CD4-positive, alpha-beta T cell treated with Interleukin-6 for 4 hours (primary cell): ENCODE results near the gene IDH3A.

Source experiments
- DNase-seq: peaks from one replicate; pipeline ENCODE4 v3.0.0-alpha.2; 2020; ENCODE audit warnings: mixed read lengths

The IDH3A gene

DNA sequence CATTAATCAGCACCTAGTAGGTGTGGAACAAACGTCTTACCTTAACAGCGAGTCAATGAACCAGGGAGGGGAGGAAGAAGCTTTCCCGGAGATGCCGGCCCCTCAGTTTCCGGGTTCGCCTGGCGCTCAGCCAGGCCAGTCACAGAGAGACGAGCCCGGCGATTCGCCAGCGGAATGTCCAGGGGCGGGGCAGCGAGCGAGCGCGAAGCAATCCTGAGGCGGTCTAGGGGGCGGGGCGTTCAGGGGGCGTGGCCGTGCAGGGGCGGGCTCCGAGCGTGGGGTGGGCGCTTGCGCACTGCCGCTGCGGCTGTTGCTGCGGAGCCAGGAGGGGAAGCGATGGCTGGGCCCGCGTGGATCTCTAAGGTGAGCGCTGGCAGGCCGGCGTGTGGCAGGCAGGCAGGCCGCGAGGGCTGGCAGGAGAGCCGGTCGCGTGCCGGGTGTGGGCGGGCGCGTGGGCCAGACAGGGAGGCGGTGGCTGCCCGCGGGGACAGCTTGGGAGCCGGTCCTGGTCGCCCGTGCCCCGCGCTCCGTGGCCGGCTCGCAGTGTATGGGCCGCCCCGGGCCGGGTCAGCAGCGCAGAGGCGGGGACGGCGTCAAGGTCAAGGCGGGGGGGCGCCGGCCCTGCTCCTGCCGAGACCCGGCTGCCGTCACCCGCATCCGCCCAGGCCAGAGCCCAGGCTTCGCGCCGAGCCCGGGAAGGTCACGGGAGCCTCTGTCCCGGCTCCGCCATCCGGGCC lies at the start of gene IDH3A:
TSS of gene IDH3A (plus strand) at position 295 of the 737 bp plus-strand sequence. CDS start at position 337, 42 bp downstream.
- DNase-seq: peak; percentile 100

- DNase-seq: no peak
These were observed 48.3 kb upstream of the IDH3A start for GRCh38 chr15:78100886-78101285.

DNA sequence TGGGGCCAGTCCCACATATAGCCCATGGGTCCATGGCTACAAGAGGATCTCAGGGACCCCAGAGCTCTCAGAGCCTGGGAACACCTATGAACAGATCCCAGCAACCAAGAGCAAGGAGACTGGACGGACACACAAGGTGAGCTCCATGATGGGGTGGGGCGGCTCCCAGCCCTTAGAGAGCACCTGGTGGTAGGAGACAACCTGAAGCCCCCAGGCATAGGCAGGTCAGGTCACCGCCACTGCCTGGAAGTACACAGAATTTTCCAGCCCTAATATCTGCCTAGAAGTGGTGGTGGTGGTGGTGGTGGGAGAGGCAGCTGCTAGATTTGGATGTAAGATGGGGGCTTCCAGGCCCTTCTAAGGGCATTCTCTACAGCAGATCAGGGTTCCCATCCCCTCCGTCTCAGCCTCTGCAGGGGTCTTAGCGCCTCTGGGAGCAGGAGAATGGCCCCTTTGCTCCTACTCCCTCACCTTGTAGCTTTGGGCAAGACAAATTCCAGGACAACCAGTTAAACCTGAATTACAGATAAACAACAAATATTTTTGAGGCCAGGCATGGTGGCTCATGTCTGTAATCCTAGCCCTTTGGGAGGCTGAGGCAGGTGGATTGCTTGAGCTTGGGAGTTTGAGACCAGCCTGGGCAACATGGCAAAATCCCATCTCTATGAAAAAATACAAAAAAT lies 47.6 kb upstream of the IDH3A start:
- DNase-seq: no peak

DNA sequence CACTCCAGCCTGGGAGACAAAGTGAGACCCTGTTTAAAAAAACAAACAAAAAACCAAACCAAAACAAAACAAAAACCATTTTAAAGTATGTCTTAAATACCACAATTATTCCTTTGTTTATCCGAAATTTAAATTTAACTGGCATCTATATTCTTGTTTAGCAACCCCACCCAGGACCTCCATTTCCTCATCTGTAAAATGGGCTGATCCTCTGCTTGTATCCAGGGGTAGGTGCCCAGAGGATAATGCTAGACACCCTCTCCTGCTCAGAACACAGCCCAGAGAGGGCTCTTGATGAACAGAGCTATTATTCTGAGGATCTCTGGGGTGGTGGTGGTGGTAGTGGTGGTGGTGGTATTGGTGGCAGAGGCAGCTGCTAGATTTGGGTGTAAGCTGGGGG lies 47.0 kb upstream of the IDH3A start:
- no peak for DNase-seq

GRCh38 chr15:78102741-78103140 lies 46.4 kb upstream of the IDH3A start:
- no peak for DNase-seq

- peak; percentile 63 for DNase-seq
These were observed 45.6 kb upstream of the IDH3A start for GRCh38 chr15:78103406-78104118.

DNA sequence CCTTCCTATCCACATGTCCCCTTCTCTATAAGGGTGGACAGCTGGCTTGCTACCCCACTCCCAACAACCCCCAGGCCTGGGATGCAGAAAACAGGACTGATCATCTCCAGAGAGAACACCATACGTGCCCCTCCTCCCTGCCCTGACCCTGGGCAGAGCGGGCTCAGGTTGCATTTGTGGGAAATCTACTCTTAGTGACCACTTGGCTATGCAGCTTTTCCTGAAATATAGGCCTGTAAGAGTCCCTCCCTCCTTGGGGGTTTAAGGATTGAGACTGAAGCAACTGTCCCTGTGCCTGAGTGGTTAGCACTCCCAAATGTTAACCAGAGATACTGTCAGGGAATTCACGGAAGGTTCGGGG lies 45.1 kb upstream of the IDH3A start:
- no peak for DNase-seq

- DNase-seq: peak; percentile 12
These were observed 44.3 kb upstream of the IDH3A start for GRCh38 chr15:78104566-78105475.

DNA sequence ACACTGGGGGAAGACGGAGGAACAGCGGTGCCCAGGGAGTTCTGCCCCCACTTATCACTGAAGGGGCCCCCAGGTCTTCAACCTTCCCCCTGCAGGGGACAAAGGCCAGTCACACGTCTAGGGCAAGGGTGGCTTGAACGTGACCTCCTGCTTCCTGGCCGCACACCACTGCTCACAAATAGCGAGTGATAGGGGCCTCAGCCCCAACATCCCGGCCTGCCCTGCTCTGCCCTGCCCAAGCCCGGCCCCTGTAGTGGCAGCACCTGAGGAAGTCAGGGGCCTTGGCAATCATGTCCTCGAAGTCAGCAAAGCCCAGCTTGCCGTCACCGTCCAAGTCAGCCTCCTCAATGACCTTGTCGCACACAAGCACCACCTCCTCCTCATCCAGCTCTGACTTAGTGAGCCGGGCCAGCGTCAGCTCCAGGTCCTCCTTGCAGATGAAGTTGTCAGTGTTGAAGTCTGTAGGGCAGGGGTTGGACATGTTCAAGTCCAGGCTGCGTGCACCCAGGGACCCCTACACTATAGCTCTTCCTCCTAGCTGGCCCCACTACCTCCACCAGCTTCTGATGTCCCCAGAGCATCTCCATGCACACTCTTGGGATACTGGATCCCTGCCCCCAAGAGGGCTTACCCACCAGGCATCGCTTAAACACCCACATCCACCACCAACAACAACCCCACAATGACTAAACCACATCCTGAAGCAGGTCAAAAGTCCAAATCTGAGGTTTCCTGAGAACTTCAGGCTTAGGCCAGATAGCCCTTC lies 43.5 kb upstream of the IDH3A start:
- no peak for DNase-seq

DNA sequence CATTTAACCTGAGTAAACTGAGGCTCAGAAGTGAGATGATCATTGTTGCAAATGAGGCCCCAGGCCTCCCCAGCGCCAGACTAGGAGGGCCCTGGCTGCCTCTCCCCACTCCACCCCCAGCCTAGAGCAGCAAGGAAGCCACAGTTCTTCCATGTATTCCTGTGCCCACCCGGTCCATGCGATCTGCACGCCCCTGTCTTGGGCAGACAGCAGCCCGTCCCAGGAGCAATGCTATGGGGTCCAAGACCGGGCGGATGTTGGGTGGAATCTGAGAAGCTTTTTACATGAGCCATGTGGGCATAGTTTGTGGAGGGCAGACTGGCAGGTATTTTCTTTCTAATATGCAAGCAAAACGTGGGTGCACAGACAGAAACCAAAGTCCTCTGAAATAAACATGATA lies 41.7 kb upstream of the IDH3A start:
- no peak for DNase-seq

GRCh38 chr15:78108300-78109084 lies 40.7 kb upstream of the IDH3A start:
- peak; percentile 89 for DNase-seq

DNA sequence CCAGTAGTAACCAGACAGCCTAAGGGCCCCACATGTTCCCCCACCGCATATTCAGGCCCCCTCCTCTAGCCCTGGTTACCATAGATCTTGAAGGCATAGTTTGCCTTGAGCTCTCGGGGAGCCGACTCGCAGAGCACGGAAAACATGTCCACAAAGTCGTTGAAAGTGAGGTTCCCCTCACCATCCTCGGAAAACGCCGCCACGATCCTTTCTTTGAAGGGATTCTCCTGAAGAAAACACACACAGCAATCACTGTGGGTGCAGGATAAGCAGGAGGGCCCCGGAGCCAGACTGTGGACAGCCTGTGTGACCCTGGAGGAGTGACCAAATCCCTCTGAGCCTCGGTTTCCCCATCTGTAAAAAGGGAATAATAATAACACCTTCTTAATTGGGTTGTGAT lies 40.0 kb upstream of the IDH3A start:
- DNase-seq: no peak

DNA sequence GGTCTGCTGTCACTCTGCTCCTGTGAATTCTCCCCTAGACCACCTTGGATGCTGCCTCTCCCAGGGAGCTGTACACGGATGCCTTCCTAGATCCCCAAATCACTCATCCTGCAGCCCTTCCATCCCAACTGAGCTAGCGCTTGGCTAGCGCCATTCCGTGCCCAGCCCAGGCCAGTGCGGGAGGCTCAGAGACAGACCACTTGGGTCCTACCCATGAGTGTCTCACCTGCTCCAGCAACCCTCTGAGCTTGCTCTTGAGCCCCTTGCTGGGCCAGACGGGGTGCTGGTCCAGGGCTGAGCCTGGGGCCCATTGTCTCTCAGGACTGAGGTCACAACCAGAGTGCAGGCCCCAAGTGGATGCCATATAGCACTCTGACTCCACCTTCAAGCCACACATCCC lies 39.1 kb upstream of the IDH3A start:
- no peak for DNase-seq

- DNase-seq: no peak
These were observed 38.2 kb upstream of the IDH3A start for GRCh38 chr15:78110916-78111475.

DNA sequence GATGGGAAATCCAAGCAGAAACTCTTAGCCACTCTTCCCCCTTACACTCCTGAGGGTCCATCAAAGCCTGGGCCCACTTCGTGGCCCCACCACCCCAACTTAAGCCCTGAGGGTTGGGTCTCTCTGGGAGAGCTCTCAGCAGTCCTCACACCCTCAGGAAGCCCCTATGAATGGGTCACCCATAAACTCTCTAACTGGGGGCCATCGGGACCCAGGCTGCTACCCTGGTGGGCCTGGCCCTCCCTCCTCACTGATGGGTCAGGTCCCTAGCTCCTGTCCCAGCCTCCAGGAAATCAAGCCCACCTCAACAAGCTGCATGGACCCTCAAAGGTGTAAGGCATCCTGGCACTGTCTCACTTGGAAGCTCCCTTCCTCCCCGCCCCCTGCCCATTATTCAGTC lies 37.4 kb upstream of the IDH3A start:
- DNase-seq: no peak

DNA sequence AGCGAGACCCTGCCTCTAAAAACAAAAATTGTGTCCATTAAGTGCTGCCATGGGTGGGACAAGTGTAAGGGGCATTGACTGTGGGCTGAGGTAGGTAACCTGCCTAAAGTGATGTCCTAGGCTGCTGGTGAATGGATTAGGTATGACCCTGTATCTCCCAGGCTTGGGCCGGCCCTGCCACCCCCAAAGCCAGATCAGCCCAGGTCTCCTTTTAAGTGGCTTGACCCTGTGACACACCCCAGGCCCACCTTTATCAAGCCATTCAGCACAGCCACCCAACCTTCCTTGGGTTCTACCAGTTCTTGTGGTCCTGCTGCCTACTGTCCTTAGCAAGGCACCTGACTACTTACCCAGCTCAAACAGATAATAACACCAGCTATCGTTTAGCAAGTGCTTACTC lies 36.6 kb upstream of the IDH3A start:
- DNase-seq: no peak

DNA sequence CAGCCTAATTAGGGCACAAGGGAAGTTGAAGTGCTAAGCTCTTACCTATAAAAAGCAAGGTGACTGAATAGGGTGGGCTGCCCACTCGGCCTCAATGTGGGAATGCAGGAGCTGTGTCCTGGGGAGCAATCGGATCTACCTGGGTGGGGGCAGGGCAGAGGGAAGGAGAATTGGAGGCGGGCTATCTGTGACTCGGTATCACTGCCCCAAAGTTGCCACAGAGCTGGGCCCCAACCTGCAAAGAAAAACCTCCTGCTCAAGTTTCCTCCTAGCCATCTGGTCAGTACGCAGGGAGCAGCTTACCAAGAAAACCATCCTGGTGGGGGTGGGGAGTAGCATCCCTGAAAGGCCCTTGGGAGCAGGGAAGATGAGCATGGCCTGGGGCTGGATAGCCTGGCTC lies 28.6 kb upstream of the IDH3A start:
- DNase-seq: no peak

GRCh38 chr15:78125267-78125666 lies 23.9 kb upstream of the IDH3A start:
- DNase-seq: no peak

GRCh38 chr15:78127882-78128281 lies 21.3 kb upstream of the IDH3A start:
- DNase-seq: no peak

DNA sequence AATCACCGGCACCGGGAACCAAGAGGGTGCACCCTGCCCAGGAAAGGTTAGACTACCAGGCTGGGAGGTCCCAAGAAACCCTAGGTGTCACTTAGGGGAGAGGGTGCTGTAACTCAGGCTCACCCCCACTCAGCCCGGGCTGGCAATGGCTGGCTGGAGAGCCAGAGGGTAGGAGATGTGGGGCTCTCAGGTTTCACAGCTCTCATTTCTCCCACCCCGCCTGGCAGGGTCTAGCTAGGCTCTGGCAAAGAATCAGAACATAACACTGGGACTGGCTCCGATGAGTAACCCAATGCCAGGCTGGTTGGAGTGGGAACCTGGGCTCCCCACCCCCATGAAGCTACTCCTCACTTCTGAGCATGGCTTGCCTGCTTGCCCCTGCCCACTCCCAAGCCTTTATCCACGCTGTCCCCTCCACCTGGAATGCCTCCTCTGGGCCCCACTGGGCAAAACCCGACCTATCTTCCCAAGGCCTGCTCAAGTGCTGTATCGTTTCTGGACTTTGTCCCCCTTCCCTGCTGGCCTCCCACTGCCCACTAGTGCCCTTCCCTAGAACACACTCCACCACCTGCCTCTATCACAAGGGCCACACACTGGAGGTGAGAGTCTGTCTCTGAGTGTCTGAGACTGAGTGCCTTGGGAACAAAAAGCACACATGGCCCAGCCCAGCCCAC lies 19.9 kb upstream of the IDH3A start:
- no peak for DNase-seq
